ENCODE data around the gene ACVR1.

DNA sequence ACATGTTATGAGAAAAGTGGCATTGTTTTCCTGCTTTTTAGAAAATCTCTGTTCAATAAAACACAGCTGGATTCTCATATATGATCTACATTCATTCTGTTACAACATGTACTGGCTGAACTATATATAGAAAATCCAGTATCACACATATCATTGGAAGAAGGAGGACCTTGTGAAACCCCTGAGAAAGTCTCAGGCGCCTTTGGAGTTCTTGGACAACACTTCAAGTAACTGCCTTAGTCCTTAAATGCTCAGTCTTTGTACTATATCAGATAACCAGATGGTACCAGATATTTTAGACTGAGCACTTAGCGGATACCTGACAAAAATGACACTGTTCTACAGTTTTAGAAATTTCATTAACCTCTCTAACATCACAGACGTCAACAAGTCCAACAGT is 72.2 kb downstream of the ACVR1 start:
- TF ChIP-seq ZFP3 (CRISPR knock-in tag; IDR thresholded peaks at IDR 0.05) (no peak), ZNF8 (CRISPR knock-in tag; IDR thresholded peaks at IDR 0.05) (no peak), CSDC2 (CRISPR knock-in tag; IDR thresholded peaks at IDR 0.05) (no peak), ESRRG (CRISPR knock-in tag; IDR thresholded peaks at IDR 0.05) (no peak)
- TF ChIP-seq, protein P1, sequence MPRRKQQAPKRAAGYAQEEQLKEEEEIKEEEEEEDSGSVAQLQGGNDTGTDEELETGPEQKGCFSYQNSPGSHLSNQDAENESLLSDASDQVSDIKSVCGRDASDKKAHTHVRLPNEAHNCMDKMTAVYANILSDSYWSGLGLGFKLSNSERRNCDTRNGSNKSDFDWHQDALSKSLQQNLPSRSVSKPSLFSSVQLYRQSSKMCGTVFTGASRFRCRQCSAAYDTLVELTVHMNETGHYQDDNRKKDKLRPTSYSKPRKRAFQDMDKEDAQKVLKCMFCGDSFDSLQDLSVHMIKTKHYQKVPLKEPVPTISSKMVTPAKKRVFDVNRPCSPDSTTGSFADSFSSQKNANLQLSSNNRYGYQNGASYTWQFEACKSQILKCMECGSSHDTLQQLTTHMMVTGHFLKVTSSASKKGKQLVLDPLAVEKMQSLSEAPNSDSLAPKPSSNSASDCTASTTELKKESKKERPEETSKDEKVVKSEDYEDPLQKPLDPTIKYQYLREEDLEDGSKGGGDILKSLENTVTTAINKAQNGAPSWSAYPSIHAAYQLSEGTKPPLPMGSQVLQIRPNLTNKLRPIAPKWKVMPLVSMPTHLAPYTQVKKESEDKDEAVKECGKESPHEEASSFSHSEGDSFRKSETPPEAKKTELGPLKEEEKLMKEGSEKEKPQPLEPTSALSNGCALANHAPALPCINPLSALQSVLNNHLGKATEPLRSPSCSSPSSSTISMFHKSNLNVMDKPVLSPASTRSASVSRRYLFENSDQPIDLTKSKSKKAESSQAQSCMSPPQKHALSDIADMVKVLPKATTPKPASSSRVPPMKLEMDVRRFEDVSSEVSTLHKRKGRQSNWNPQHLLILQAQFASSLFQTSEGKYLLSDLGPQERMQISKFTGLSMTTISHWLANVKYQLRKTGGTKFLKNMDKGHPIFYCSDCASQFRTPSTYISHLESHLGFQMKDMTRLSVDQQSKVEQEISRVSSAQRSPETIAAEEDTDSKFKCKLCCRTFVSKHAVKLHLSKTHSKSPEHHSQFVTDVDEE (CRISPR knock-in tag; IDR thresholded peaks at IDR 0.05) = no peak

Data from SK-N-SH treated with all-trans-retinoic acid at 6 μM for 48 hours (cell line).